GM23248 (cell line): ENCODE measurements around the gene SKAP1.

Source experiments
- EZH2 ChIP-seq: fragments of 200-600 bp; sonication (generic); IDR thresholded peaks from 2 replicates; pipeline ENCODE4 v1.6.1; 2018; ENCODE audit warnings: antibody characterized with exemption, mild to moderate bottlenecking; ENCODE audit not compliant: insufficient read depth, poor library complexity, severe bottlenecking
- EZH2phosphoT487 ChIP-seq: fragments of 200-600 bp; sonication (generic); IDR thresholded peaks from 2 replicates; pipeline ENCODE4 v1.6.1; 2018; ENCODE audit warnings: antibody characterized with exemption, moderate library complexity, mild to moderate bottlenecking, low read depth; ENCODE audit not compliant: insufficient read depth

GRCh38 chr17:48469227-48469626, 39.2 kb upstream of the SKAP1 start:
- no peak for TF ChIP-seq EZH2
- no peak for TF ChIP-seq EZH2phosphoT487
